Measurements from ENCODE around the gene THBS2.
A peak's percentile ranks its signal among the peaks of the same experiment; 100 is the strongest.
"Not testable (repeated sequence)": the region's sequence is repeated elsewhere in the genome, so short reads cannot be mapped to it uniquely, and the experiment has no call there.

THBS2 gene

DNA sequence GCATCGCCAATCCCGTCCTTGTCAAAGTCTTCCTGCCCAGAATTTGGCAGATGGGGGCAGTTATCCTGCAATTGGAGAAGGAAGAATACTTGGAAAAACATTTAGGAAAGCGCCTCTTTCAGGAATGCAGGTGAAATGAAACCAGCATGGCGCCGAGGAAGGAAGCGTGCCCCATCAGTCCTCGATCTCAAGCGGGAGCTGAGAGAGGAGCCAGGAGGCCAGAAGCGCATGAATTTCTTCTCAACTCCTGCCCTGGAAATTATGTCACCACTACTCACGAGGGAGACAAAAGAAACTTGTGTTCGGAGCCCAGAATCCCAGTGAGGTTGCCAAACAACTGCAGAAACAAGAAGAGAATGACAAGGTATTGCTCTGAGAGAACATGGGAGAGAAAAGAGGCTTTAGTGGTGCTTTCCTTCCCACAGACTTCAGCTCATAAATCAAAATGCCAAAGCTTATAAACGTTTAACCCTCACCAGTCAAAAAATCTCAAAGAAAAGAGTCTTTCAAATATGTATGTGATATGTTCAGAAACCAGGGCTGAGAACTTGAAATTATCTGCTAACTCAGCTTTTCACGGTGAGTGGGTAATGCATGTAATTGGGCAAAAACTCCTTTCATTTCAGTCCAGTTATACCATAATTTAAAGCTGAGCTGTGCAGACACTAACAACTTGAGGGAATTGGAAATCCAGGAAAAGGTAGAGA is 23.9 kb downstream of the THBS2 start:
- no peak for DNase-seq

DNA sequence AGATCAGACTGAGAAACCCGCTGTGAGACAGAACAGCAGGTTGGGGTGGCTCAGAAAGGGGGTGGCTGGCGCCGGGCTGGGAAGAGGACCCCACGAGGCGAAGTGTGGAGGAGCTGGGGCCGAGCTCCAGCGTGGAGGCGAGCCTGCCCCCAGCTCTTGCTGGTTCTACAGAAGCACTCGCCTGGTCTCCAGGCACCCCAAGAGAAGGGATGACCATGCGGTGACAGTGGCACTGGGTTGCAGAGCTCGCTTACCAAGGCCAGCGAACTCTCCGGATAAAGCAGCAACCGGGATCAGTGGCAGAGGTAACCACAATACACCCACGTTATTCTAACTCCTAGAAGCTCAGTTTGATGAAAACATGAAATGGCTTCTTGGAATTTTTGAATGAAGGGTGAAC is 26.5 kb downstream of the THBS2 start:
- DNase-seq = no peak

DNA sequence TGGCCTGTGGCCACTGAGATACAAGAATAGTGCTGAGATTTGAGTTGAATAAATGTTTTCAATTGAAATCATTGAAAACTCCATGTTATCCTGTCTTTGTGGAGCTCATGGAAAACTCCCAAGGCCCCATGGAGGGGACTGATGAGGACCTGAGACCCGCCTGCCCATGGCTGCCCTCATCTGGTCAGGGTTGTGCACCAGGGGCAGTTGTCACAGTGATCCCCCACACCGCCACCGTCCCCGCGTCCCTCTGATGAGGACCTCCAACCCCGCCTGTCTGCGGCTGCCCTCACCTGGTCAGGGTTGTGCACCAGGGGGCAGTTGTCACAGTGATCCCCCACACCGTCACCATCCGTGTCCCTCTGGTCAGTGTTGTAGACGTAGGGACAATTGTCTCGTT is 27.8 kb downstream of the THBS2 start:
- no peak for DNase-seq

DNA sequence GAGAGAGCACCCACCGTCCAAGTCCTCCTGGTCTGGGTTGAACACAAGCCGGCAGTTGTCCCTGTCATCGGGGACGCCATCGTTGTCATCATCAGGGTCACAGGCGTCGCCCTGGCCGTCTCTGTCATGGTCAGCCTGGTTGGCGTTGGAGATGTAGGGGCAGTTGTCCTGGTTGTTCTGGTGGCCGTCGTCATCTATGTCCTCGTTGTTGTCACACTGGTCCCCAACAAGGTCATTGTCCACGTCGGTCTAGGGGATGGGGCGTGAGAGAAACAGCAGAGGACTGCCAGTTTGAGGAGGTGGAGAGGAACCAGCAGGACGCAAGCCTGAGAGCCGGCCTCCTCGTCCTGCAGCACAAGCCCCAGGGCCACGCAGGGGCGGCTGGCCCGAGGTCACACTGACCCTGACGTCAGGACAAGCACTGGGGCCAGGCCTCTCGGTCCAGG is 28.5 kb downstream of the THBS2 start:
- no peak for DNase-seq

DNA sequence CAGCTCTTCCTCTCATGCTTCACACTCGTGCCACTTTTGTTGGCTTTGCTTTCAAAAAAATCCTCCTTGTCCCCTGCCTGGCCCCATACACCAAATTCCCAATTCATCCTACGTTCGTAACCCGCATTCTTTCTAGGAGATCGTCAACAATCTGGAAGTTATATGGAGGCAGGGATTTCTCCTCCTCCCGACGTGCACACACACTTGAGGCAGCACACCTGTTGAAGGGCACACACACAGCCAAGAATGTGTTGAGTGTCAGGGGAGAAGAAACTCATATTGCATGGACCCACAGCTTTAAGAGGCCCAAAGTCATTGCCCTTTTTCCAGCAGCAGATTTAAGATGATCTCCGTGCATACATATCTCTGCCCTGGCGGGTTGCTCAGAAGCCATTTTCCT is 28.9 kb downstream of the THBS2 start:
- DNase-seq = no peak

DNA sequence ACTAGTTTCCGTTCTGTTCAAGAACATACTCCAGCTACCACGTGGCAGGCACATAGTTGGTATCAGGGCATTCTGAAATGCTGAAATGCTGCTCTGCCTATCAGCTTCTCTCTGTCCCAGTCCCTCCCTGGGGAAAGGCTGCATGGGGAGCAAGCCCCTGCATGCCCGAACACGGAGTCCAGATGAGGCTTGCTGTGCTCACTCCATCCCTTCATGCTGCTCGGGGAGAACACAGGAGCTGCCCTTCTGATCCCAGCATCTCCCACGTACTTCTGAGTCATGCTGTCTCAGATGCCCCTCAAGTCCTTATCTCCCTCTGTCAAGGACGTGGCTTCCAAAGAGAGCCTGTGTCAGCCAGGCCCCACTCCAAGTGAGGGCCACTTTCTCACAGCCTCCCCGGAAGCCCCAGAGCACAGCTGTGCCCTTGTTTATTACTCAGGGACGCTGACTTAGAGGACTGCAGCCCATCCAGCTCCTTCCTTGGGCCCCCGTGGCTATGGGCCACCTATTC is 29.4 kb downstream of the THBS2 start:
- DNase-seq = no peak

DNA sequence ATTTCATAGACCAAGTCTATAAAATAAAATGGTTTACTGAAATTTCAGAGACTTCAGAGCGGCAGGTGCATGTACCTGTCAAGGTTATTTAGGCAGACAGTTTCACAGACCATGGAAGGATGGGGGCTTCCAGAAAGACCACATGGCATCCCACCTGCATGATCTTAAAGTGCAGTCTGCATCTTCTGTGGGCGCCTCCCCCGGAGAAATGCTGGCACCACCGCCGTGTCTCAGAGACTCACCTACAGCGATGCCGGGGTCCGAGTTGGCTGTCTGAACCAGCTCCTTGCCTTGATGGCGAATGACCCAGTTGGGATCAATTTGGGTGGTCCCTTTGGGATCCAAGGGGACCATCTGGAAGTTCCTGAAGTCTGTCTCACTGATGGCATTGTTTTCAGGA is 30.6 kb downstream of the THBS2 start:
- no peak for DNase-seq

DNA sequence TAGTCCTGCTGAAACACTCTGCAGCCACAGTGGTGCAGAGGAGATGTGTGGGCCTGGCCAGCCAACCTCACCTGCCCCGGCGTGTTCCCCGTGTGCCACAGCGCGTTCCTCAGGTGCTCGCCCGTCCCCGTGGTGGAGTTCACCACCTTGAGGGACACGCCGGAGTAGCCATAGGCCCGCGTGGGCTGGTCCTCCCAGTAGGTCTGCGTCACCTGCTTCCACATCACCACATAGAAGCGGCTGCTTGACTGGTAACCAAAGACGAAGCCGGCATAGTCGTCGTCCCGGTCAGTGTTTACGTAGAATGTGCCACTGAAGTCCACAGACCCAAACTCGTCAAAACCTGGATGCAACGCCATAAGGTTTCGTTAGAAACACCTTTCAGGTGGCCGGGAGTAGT is 31.5 kb downstream of the THBS2 start:
- no peak for DNase-seq

DNA sequence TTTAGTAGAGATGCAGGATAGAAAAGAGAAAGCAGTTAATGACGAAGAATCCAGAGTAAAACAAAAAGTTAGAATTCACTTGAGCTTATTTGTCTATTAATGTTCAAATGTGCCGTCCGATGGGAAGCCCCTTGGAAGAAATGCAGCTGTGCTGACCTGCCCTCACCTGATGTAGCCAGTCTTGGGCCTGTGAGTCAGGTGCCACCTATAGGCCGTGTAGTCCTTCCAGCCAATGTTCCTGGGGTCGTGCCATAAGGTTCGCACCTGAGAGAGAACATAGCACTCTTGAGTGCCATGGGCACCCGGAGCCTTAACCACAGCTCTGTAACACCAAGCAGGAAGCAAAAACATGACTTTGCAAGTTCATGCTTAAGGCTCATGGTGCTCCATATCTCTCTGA is 32.4 kb downstream of the THBS2 start:
- no peak for DNase-seq

DNA sequence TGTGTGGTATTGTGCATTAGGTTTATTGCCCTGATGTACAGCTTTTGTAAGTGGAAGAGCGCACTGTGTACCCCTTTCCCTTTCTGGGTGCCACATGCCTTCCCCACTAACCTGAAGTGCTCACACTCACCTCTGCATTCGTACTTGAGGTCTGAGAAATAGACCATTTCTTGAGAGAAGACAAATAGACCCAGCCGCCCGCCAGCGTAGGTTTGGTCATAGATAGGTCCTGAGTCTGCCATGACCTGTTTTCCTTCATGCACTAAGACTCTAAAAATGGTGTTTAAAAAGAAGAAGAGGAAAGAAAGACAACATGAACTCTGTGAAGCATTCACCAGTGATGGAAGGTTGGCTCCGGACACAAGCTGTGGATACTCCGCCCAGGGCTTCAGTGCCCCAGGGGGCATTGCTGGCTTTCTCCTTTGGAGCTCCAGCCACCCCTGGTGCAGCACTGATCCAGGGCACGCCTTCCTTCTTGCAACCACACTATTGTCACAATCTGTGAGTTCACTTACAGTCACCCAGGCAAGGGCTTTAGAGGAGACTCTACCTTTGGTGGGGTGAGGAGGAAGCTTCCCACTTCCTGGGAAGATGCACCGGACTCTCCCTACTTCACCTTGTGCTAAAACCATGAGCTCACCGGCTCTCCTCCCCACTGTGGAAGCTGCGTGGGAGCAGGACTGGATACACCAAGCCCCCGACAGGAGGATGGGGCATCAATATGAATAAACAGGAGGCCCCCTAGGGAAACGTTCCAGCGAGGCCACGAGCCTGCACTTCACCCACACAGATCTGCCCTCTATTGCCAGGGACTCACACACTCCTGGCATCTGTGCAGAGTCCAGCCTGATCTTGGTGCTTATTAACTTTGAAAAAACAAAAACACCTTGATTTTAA is 33.3 kb downstream of the THBS2 start:
- no peak for DNase-seq

DNA sequence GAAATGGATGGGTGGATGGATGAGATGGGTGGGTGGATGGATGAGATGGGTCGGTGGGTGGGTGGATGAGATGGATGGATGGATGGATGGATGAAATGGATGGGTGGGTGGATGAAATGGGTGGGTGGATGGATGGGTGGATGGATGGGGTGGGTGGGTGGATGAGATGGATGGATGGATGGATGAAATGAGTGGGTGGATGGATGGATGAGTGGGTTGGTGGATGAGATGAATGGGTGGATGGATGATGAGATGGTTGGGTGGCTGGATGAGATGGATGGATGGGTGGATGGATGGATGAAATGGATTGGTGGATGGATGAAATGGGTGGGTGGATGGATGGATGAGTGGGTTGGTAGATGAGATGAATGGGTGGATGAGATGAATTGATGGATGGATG is 35.7 kb downstream of the THBS2 start:
- DNase-seq = no peak

DNA sequence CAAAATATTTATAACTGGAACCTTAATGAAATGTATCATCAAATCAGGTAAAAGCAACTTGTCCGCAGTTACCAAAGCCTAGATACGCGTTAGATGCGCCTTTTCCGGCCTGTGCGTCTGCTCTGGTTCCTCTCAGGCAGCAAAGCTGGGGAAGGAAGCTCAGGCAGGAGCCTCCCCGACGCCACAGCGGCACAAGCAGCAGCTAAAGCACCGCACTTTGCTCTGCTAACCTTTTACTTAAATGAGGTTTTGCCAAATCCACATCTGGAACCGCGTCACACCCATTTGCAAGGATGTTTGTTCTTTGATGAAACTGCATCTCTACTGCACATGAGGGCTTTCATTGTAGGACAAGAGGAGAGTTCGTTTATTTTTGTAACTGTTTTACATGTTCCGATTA is 36.8 kb downstream of the THBS2 start:
- no peak for DNase-seq

DNA sequence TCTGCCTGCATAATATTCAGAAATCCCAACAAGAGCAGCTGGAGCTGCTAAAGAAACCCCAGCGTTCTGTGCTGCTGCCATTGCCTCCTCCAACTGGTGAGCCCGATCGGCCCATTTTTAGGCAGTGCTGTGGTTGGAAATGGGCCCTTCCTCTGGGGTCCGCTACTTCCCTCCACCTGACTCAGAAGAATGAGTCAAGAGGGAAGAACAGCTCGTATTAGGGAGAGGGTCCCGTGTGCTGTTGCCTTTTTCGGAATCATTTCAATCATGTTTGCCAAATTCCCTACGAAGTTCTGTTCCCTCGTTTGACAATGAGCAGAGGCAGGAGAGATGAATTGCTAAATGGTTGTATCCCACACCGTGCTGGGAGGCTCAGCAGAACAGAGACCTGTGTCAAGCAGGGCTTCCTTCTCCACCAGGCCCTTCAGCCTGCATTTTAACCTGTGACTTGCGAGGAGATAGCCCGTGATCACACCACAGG is 38.4 kb downstream of the THBS2 start:
- DNase-seq = no peak

DNA sequence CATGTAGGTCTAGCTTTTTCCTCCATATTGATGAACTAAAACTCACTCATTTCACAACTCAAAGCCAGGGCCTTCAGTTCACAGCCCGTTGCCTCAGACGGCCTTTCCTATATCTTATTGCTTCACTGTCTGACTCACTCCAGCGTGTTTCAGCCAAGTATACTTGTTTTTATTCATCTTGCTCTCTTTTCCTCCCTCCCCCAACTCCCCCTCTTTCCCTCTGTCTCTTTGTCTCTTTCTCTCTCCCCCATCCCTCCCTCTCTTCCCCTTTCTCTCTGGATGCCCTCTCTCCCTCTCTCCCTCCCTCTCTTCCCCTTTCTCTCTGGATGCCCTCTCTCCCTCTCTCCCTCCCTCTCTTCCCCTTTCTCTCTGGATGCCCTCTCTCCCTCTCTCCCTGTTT is 38.9 kb downstream of the THBS2 start:
- DNase-seq = not testable (repeated sequence)

DNA sequence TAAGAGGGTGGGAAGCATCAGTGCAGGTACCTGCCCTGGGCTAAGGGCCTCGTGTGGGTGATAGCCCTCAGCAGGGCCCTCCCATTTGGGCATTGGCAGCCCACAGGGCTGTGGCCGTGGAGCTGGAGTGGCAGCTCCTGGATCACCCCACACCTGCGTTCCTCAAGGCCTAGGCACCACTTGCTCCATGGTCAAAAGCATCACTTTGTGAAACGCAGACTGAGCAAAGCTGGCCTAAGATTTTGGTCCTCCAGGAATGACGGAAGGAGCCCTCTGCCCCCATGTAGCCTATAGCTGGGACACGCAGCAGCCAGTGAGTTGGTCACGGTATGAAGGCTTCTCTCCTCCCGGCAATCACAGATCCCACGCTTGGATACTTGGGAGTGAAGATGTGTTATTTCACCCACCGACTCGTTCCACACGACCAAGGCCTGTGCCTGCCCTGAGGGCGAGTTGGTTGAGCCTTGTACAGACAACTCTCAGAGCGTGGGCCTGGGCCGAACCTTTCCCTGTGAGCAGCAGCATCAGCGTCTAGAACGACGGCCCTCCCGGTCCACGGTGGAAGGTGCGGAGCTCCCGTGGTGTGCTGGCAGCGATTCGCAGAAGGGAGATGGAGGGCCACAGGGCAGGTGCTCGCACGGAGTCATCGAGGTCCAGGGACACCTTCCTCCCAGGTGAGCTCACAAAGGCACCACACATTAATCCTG is 39.7 kb downstream of the THBS2 start:
- no peak for DNase-seq

DNA sequence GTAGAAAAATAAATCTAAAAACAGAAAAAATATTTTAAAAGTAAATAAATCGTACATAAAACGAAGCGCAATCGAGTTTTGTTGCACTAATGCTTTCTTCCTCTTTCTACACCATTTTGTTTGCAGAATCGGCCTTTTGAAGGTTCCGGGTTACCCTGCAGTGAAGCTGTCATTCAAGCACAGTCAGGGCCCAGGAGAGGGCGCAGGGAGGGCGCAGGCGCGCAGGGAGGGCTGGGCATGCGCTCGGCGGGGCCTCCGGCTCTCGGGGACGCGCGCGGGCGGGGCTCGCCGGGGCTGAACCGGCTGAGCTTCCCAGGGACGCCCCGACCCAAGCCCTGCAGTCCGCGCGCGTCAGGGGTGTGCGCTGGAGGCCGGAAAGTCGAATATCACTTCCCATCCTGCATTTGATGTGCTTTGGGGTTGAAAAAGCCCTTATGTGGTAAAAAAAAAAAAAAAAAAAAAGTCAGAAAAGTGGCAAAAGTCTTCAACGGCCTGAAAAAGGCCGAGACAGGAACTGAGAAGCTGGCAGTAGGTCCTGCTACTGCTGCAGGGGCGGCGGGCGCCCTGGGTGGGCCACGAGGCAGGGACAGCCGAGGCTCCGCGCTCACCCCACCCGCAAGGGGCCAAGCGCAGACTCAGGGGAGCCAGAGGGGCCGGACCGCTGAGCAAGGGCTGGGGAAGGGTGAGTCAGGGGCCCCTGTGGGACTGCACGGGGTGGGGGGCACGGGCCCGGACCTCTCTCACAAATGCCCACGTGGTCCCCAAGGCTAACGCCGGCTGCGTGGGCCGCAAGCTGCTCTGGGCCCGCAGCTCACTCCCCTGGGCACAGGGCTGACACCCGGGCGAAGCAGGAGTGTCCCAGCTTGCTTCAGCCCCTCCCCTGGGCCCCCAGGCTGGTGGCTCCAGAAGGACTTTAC is 40.5 kb downstream of the THBS2 start:
- DNase-seq = peak; percentile 97

DNA sequence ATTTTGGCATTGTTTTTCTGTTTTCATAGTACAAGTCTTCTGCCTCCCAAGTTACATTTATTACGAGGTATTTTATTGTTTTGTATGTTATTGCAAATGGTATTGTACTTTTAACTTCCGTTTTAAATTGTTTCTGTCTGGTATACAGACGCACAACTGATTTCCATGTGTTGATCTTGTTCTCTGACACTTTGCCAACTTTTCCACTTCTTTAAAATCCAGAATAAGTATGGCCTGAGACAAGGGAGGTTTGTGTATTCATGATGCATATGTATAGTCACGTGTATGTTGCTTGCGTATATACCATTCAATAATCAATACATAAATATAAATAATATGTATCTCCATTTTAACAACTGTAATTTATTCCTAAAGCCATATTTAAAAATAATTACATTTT is 41.2 kb downstream of the THBS2 start:
- no peak for DNase-seq

DNA sequence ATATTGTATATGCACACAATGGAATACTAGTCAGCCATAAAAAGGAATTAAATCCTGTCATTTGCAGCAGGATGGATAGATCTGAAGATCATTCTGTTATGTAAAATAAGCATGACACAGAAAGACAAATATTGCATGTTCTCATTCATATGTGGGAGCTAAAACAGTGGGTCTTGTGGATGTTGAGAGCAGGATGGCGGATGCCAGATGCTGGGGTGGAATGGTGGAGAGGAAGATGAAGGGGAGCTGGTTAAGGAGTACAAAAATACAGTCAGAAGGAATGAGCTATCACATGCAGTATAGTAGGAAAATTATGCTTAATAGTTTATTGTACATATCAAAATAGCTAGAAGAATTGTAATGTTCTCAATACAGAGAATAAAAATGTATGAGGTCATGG is 41.8 kb downstream of the THBS2 start:
- no peak for DNase-seq

DNA sequence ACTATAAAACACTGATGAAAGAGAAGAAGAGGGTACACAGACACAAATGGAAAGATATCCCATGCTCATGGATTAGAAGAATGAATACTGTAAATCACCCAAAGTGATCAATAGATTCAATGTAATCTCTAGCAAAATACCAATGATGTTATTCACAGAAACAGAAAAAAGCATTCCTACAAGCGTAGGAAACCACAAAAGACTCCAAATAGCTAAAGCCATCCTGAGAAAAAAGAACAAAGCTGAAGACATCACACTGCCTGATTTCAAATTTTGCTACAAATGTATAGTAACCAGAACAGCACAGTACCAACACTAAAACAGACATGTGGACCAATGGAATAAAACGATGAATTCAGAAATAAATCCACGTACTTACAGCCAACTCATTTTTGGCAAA is 43.0 kb downstream of the THBS2 start:
- no peak for DNase-seq

DNA sequence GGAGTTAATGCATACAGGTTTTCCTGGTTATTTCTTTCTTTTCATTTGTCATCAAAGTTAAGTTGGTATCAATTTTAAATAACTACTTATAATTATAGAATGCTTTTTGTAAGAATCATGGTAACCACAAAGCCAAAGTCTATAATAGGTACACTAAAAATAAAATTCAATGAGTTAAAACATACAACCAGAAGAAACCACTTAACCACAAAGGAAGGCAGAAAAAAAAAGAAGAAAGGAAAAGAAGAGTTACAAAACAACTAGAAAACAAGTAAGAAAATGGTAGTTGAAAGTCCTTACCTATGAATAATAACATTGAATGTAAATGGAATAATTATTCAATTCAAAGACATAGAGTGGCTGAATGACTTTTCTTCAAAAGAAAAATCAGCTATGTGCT is 45.6 kb downstream of the THBS2 start:
- no peak for DNase-seq

DNA sequence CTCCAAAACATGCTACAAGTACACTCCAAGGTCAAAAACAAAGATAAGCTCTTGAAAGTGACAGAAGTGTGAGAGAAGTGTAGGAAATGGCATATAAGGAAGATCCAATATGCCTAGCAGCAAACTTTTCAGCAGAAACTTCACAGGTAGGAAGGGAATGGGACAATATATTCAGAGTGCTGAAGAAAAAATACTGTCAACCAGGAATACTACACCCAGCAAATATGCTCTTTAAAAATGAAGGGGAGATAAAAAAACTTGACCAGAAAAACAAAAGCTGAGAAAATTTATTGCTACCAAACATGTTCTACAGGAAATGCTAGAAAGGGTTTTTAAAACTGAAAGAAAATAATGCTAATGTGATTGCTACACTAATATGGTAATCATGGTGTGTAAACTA is 46.2 kb downstream of the THBS2 start:
- no peak for DNase-seq
